HG03025 (cell line): ENCODE measurements around the gene TUBE1.
"Not testable (repeated sequence)": the region's sequence is repeated elsewhere in the genome, so short reads cannot be mapped to it uniquely, and the experiment has no call there.

Experiments
- ATAC-seq: cut with Tn5 transposase; IDR thresholded peaks from one replicate; pipeline ENCODE4 v1.9.1; 2021; ENCODE audit warnings: mild to moderate bottlenecking, moderate library complexity; ENCODE audit not compliant: unreplicated experiment, low FRiP score

Gene TUBE1, protein sequence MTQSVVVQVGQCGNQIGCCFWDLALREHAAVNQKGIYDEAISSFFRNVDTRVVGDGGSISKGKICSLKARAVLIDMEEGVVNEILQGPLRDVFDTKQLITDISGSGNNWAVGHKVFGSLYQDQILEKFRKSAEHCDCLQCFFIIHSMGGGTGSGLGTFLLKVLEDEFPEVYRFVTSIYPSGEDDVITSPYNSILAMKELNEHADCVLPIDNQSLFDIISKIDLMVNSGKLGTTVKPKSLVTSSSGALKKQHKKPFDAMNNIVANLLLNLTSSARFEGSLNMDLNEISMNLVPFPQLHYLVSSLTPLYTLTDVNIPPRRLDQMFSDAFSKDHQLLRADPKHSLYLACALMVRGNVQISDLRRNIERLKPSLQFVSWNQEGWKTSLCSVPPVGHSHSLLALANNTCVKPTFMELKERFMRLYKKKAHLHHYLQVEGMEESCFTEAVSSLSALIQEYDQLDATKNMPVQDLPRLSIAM

DNA sequence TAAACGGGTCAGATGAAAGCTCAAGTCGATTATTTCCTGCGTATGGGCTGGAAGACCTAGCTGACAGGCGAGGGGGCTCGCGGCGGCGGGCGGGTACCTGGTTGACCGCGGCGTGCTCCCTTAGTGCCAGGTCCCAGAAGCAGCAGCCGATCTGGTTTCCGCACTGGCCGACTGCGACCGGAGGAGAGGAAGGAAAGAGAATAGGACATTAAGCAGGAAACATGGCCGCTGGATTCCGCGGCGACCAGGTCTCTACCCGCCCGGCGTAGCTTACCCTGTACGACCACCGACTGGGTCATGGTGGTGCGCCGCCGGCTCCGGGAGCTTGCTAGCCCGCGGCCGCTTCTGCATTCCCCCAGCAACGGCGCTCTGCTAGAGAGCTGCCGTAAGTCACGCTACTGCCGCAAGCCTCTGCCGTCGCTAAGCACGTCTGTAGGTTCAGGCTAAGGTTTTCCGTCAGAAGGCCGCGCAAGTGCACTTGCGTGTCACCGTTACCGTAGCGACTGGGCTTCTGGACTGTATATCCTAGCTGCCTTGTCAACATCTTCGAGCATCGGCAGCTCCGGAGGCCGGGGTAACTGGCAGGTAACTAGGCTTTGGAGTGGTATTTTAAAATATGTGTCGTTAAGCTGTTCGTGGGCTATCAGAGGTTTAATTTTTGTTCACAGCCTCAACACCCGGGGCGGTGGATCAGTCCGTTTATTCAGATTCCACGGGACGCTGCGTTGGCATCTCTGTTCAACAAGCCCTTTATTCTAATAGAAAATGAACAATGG is at the start of gene TUBE1, which contains the start of gene FAM229B:
Gene TUBE1, minus strand, starts transcription at position 347 of the 776 bp plus-strand sequence. Its CDS starts 48 bp downstream, at position 299.
Gene FAM229B, plus strand, starts transcription at position 456 of the 776 bp plus-strand sequence. CDS start 11,693 bp downstream, outside the sequence.
- ATAC-seq = peak; percentile 97

DNA sequence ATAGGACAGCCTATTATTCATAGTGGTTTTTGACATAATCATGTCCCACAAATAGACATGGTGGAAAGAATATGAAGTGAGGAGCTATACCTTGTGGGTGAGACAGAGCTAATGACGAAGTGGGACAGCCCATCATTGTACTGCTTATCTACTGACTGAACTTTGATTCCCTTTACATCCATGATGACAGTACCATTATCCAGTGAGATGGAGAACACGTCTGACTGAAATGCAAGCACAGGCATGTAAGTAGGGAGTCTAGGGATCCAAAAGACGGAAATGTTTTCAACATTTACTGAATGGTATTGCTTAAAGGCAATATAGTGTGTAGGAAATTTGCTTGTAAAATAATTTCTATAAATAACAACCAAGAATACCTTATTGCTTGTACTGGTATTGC is 43.6 kb upstream of the TUBE1 start:
- ATAC-seq = no peak

DNA sequence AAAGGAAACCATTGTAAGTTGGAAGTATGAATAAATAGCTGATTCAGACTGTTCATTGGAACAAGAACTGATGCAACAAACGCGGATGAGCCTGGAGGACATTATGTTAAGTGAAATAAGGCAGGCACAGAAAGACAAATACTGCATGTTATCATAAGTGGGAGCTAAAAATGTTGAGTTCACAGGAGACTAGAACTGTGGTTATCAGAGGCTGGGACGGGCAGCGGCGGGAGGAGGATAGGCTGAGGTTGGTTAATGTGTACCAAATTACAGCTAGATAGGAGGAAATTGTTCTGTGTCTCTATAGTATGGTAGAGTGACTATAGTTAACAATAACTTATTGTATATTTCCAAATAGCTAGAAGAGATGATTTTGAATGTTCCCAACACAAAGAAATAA is 40.9 kb upstream of the TUBE1 start:
- no peak for ATAC-seq

DNA sequence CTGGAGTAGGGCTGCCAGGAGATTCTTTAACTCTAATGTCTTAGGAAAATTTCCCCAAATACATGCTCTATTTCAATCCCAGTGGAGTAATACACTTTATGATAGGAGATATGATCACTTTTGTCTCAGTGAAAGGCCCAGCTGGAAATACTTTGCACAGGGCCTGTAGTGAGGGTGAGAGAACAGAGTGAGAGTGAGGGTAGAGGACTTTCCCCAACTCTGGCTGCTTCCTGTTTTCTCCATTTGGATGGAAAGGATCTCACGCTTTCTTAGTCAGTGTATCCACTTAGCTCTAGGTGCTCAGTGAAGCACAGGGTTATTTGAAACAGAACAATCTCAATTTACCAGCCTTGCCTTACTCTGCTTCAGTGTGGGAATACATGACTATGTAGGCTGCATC is 36.7 kb upstream of the TUBE1 start:
- ATAC-seq = no peak

DNA sequence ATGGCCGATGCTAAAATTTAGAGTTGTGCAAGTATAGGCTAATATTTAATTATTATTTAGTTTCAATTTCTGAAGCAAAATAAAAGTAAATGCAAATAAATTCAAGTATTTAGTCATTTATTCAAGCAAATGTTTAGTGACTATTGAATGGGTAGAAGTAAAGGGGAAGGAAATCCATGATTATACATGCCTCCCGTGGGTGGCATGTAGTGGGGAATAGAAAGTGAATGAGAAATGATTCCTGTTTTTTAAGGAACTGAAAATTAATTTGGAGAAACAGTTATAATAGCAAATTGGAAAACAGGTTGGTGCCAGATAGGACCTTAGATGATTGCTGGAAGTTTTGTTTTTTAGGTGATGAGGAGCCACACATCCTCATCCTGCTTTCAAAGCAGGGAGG is 35.5 kb upstream of the TUBE1 start:
- ATAC-seq = no peak

DNA sequence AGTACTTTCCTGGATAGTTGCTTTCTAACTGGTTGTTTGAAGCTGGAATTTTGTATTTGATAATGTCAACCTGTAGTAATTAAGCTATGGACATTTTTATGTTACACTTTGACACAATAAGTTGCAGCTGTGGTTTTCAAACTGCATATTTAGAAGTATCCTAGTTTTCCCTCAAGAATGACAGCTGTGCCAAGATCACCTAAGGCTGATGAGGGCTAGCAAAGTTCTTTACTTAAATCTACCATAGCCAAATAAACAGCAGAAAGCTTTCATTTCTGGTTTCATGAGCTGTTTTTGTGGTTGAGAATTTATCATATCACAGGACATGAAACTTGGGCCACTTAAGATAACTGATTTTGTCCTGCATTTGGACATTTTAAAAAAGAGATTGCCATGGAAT is 30.8 kb upstream of the TUBE1 start:
- no peak for ATAC-seq

DNA sequence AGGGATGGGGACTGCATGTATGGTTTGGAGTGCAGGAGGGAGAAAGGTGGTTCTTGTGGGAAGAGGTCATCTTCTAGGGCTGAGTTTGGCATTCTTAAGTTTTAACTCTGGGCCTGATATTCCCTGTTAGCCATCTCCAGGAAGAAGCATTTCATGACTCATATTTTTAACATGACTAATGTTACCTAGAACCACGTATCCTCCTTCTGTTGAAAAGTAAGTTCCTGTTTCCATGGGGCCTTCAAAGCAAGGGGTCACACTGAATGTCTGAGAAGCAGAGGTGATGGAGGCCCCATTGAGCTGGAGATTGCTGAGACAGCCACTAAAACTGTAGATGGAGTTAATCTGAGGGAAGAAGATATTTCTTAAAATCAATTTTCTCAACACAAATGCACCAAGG is 30.3 kb upstream of the TUBE1 start:
- no peak for ATAC-seq

DNA sequence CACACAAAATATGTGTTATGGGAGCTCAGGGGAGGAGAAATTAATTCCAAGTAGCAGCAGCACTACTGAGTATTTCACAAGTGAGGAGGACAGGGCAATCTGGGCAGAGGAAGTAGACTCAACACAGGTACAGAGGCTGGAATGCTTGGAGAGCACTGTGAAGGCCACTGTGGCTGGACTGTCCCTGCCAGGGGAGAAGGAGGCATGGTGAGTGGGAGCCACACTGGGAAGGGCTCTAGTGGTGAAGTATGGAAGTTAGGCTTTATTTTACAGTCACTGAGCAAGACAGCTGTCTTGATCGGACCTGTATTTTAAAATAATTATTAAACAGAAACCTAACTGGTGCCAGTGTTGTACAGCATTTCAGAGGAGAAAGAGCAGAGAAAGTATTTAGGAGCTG is 28.9 kb upstream of the TUBE1 start:
- ATAC-seq = no peak

DNA sequence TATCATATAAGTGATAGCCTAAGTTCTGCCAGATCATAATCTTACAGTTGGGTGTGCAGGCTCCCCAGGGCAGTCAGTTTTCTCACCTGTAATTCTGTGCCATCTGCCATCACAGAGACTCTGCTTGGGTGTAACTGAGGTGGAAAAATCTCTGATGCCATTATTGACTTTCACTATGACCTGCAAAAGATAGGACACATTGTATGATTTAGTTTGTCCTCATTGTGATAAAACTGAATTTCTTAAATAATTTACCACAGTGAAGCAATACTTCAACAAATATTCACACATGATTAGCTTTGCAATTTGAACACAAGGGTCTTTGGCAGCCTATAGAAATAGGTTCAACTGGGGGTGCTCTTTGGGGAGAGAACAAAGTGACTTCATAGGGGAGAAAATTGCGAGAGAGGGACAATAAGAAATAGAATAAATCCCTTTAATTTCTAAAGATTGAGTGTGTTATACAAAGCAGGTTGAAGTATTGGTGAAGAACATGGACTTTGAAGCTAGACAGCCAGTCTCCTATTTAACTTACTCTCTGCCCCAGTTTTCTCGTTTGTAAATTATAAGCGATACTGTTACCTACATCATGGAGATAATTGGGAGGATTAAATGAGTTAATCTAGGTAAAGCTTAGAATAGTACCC is 27.4 kb upstream of the TUBE1 start:
- no peak for ATAC-seq

DNA sequence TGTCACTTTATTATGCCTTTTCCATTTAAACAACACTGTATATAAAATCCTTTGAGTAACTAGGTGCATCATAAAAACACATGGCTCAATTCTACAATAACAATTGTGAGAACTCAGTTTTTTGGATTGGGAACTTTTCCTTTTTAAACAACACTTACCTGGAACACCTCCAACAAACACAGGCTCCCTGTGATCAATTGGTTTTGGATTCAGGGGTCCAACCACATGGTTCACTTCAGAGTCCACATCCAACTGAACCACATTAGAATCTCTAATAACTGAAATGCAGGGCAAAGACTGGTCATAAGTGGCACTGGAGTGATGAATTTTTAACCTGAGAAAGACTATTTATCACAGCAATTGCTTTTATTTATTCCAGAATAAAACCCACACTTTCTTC is 26.6 kb upstream of the TUBE1 start:
- no peak for ATAC-seq

DNA sequence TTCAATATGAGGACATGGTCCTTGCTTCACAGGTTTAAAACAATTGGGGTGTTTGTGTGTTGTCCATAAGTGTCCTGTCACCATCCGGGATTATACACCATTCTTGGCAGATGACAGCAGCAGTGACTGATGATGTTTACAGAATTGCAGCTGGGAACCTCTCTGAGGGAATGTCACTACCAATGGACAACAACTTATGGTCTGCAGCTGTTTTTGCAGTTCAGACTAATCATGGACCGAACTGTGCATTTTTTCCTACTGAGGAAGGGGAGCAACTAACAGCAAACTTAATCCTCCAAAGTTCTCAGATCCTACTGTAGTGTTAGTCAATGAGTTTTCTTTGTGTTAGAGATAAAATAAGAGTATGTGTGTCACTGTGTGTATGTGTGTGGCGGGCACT is 26.1 kb upstream of the TUBE1 start:
- no peak for ATAC-seq

DNA sequence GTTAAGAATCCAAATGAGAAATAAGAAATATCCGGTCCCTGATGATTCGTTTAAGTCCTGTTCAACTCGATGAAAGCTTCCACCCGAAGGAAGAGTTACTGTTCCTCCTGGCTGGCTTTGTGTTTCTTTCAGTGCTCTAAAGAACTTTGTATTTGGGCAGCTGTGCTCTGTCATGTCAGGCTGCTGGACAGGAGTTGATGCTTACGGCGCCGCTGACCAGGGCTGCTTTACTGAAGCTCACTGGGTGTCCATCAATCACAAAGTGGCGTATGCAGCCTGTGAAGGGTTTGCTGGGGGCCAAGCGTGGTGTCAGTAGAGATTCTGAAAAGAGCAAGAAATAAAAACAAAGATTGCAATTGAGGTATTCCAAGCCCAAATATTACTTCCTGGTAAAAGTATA is 22.0 kb upstream of the TUBE1 start:
- no peak for ATAC-seq

DNA sequence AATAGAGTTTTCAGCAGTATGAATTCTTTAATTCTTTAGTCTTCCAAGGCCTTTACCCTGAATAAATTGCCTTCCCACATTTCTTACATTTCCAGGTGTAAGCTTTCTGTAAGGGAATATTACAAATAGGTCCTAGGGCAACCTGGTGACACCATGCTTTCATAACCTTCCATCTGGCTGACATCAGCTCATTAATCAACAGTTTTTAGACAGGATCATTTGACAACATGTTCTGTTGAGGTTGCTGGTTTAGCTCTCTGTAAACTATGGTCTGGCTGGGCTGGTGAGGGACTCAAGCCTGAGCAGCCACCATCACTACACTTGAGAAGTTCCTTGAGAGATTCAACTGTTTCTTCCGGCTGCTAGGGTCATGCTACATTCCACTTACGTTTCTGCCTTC is 19.3 kb upstream of the TUBE1 start:
- ATAC-seq = no peak

DNA sequence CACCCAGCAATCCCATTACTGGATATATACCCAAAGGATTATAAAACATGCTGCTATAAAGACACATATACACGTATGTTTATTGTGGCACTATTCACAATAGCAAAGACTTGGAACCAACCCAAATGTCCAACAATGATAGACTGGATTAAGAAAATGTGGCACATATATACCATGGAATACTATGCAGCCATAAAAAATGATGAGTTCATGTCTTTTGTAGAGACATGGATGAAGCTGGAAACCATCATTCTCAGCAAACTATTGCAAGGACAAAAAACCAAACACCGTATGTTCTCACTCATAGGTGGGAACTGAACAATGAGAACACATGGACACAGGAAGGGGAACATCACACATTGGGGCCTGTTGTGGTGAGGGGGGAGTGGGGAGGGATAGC is 18.7 kb upstream of the TUBE1 start:
- ATAC-seq = not testable (repeated sequence)

DNA sequence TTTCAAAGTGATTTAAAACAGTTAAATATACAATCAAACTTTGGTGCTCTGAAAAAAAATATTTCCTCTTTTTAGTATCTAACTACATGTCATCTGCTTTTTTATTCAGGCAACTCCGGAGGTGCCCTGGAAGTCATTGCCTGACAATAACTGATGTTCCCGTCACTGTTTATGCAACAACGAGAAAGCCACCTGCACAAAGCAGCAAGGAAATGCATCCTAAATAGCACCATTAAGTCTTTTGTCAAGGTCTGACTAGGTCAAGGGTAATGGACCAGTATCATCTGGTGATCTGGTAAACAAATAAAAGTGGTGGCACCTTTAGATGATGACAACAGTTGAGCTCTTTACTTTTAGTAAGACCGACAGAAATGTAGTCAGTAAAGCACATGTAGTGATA is 13.3 kb upstream of the TUBE1 start:
- no peak for ATAC-seq

DNA sequence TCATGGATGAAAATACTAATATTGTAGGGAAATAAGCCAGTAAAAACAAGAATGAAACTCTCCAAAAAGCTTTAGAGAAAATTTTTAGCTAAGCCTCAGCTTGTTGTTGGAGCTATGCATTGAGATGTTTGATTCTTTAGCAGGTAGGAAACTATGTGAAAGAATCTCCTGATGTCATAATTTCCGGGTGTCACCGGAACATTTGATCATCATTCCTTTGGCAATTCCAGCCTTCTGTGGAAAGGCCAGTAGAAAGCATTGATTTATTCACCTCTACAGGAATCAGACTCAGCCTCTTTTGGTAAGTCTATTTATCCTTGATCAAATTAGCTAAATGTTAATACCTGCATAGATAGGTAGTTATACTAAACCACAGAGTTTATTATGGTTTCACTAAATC is 9.6 kb upstream of the TUBE1 start:
- ATAC-seq = no peak

DNA sequence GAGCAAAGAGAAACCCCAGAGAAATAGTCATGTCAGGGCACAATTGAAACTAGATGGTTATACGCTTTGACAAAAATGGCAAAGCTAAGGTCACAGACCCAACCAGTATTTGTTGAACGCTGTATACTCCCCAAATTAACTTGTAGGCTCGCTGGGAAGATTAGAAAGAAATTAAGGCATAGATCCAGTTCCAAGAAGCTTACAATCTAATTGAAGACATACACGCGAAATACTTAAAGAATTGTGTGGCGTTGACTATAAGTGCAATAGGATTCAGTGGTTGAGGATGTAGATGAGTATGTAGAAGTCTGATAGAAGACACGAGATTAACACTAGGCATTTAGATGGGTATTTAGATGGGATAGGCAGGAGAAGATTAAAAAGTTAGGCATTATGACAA is 634 bp upstream of the TUBE1 start:
- ATAC-seq = no peak

DNA sequence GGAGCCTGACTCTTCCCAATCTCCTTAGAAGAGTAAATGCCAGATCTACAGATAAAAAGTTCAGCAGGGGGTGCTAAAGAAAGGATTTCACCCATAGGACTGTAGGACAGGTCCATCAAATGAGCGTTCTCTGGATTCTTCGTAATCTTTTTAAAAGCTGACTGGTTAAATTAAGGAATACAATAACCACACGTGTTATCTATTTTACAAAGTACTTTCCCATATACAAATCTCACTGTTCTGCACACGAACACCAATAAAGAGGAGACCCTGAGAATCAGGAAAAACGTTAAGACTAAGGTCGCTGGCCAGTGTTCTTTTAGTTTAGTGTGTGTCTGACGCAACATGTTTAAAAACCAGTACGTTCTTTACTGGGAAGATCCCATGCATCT is 542 bp downstream of the TUBE1 start:
- ATAC-seq = peak; percentile 28

DNA sequence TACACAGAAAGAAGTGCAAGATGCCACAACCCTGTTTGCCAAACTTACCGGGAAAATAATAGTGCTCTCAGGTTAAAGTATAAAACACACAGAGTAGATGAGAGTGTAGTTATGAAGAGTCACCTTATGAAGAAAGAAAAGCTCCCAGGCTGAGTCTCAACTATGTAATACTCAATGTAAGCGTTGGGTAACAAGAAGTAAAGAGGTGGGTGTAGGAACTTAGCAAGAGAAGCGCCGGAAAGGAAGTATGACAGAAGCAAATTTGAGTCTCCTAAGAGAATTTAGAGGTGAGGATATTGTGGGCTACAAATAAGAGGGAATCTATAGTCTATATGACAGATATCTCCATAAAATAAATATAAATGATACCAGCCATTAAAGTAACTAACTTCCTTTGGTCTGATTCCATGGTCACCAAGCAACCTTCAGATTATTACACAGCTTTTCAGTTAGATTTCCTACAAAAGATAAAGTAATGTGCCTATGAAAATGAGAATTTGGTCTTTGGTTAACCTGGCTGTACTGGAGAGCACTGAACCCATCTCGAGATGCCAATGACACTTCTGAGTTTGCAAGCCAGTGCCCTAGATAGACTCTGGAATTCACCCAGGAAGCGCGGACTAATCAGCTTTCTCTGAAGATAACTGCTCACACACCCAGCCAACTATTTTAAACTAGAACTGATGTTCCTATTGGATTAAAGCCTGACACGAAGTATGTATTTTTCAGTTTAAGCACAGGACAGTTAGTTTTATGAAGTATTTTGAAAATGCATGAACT is 1.8 kb downstream of the TUBE1 start:
- no peak for ATAC-seq

DNA sequence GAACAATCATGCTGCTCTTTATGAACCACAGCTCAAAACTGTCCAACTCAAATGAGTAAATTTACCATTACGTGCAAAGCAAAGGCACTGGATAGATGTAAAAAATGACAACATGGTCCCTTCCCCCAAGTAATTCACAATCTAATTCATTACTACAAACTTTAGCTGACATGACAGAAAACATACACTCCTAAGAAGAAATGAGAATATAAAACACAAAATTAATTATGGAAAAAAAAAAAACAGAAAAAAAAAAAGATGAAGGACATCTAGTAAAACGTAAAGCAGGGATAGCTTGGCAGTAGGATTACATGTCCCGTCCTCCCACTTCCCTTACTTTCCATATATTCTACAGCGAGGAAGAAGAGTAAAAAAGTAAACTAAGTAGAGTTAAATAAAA is 5.7 kb downstream of the TUBE1 start:
- no peak for ATAC-seq
